ENCODE data around the gene UMOD.

The UMOD gene

DNA sequence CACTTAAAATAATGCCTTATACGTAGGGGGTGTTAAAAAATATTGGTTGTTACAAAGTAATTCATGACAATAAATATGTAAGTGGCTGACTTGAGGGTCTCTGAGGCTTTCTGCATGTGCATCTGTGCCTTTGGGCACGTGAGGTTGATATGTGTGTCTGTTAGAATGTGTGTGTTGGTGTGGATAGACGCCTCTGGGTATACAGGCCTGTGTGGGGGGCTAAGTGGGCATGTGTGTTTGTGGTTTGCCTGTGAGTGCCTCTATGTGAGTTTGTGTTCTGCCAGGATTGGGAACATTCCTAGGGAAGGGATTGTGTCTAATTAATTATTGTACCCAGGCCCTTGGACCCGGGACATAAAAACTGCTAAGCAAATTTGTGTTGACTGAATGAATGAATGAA, 44.2 kb downstream of the UMOD start:
- no peak for DNase-seq (ENCODE audit: low read depth in 1 of 2, low spot score in 1 of 2)
- Histone ChIP-seq H3K4me3 (replicated peaks; ENCODE audit: insufficient read depth, low read length) (no peak overlapping the region), H3K27me3 (ENCODE audit: insufficient read depth, poor library complexity, severe bottlenecking) (no peaks in the 10 kb centered on the region), H3K27ac (replicated peaks) (no peak overlapping the region)
- TF ChIP-seq POLR2AphosphoS5 (IDR thresholded peaks at IDR 0.05; ENCODE audit: low read depth): no peak
- TF ChIP-seq, protein P1, sequence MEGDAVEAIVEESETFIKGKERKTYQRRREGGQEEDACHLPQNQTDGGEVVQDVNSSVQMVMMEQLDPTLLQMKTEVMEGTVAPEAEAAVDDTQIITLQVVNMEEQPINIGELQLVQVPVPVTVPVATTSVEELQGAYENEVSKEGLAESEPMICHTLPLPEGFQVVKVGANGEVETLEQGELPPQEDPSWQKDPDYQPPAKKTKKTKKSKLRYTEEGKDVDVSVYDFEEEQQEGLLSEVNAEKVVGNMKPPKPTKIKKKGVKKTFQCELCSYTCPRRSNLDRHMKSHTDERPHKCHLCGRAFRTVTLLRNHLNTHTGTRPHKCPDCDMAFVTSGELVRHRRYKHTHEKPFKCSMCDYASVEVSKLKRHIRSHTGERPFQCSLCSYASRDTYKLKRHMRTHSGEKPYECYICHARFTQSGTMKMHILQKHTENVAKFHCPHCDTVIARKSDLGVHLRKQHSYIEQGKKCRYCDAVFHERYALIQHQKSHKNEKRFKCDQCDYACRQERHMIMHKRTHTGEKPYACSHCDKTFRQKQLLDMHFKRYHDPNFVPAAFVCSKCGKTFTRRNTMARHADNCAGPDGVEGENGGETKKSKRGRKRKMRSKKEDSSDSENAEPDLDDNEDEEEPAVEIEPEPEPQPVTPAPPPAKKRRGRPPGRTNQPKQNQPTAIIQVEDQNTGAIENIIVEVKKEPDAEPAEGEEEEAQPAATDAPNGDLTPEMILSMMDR (IDR thresholded peaks at IDR 0.05; ENCODE audit: insufficient read depth, low read length): no peak
- no peak for TF ChIP-seq GABPA (IDR thresholded peaks at IDR 0.05; ENCODE audit: low read depth)
- no peak for TF ChIP-seq REST (IDR thresholded peaks at IDR 0.05; ENCODE audit: insufficient replicate concordance, low read depth)
- TF ChIP-seq SPI1 (IDR thresholded peaks at IDR 0.05; ENCODE audit: borderline replicate concordance, low read depth): no peak

- TF ChIP-seq, protein P1 (IDR thresholded peaks at IDR 0.05; ENCODE audit: insufficient read depth, low read length): no peak
- no peak for TF ChIP-seq POLR2AphosphoS5 (IDR thresholded peaks at IDR 0.05; ENCODE audit: low read depth)
- no peak for TF ChIP-seq SPI1 (IDR thresholded peaks at IDR 0.05; ENCODE audit: borderline replicate concordance, low read depth)
- Histone ChIP-seq H3K27ac (replicated peaks) (no peak overlapping the region), H3K27me3 (ENCODE audit: insufficient read depth, poor library complexity, severe bottlenecking) (no peaks in the 10 kb centered on the region), H3K4me3 (replicated peaks; ENCODE audit: insufficient read depth, low read length) (no peak overlapping the region)
- no peak for DNase-seq (ENCODE audit: low read depth in 1 of 2, low spot score in 1 of 2)
These were observed 44.7 kb downstream of the UMOD start for GRCh38 chr16:20307791-20308190.

GRCh38 chr16:20307240-20307671, 45.3 kb downstream of the UMOD start:
- Histone ChIP-seq H3K4me3 (replicated peaks; ENCODE audit: insufficient read depth, low read length) (no peak overlapping the region), H3K27ac (replicated peaks) (no peak overlapping the region), H3K27me3 (ENCODE audit: insufficient read depth, poor library complexity, severe bottlenecking) (no peaks in the 10 kb centered on the region)
- TF ChIP-seq GABPA (IDR thresholded peaks at IDR 0.05; ENCODE audit: low read depth) (no peak), POLR2AphosphoS5 (IDR thresholded peaks at IDR 0.05; ENCODE audit: low read depth) (no peak), REST (IDR thresholded peaks at IDR 0.05; ENCODE audit: insufficient replicate concordance, low read depth) (no peak), SPI1 (IDR thresholded peaks at IDR 0.05; ENCODE audit: borderline replicate concordance, low read depth) (no peak)
- TF ChIP-seq, protein P1 (IDR thresholded peaks at IDR 0.05; ENCODE audit: insufficient read depth, low read length): no peak
- DNase-seq (ENCODE audit: low read depth in 1 of 2, low spot score in 1 of 2): no peak

- Histone ChIP-seq H3K27me3 (ENCODE audit: insufficient read depth, poor library complexity, severe bottlenecking) (no peaks in the 10 kb centered on the region), H3K27ac (replicated peaks) (no peak overlapping the region), H3K4me3 (replicated peaks; ENCODE audit: insufficient read depth, low read length) (no peak overlapping the region)
- DNase-seq (ENCODE audit: low read depth in 1 of 2, low spot score in 1 of 2): no peak
- TF ChIP-seq POLR2AphosphoS5 (IDR thresholded peaks at IDR 0.05; ENCODE audit: low read depth): no peak
- TF ChIP-seq, protein P1 (IDR thresholded peaks at IDR 0.05; ENCODE audit: insufficient read depth, low read length): no peak
- TF ChIP-seq GABPA (IDR thresholded peaks at IDR 0.05; ENCODE audit: low read depth): no peak
- TF ChIP-seq SPI1 (IDR thresholded peaks at IDR 0.05; ENCODE audit: borderline replicate concordance, low read depth): peak; percentile 14; the same call in 1 of the 2 replicates
- no peak for TF ChIP-seq REST (IDR thresholded peaks at IDR 0.05; ENCODE audit: insufficient replicate concordance, low read depth)
These were observed 46.1 kb downstream of the UMOD start for GRCh38 chr16:20306401-20306800.

All from HL-60 (cell line).